H1 (cell line): ENCODE measurements around the gene IKZF1. TPM values are rescaled to one million over a fixed set of nuclear protein-coding genes. Genes with fewer than 3 reads are reported as not detected.

Source experiments
- CTCF ChIA-PET: fragments of 300-600 bp; sonication (Branson Sonifier 250); formaldehyde crosslinking; loops from one replicate; lab custom pipeline; 2021; ENCODE audit not compliant: partially characterized antibody; lab: Charles Lee
- POLR2A ChIA-PET: fragments of 300-600 bp; sonication (Branson Sonifier 250); formaldehyde crosslinking; loops from one replicate; lab custom pipeline; 2021; ENCODE audit warnings: inconsistent platforms; ENCODE audit not compliant: partially characterized antibody; lab: Charles Lee
- DNase-seq, 2 experiments: peaks; one replicate each; pipeline versions ENCODE4 v3.0.0 to v3.0.0-alpha.2; 2010 to 2022; ENCODE audit warnings: low spot score in 2 of 2, low read depth in 1 of 2, mixed read lengths in 1 of 2
- FAIRE-seq: peaks from 2 replicates; lab custom pipeline; 2011; peaks lifted over from hg19 to GRCh38; lab: Jason Lieb, UNC
- H2AFZ ChIP-seq: 2 replicates; pipeline ENCODE4 v1.8.1; 2012; ENCODE audit warnings: low read length, inconsistent platforms
- H2AK5ac ChIP-seq: 2 replicates; pipeline ENCODE4 v1.6.1; 2013; ENCODE audit warnings: low read depth, low read length
- H2BK120ac ChIP-seq: replicated peaks from 2 replicates; pipeline ENCODE3; 2013; ENCODE audit warnings: low read depth, low read length, inconsistent platforms
- H2BK12ac ChIP-seq: 2 replicates; pipeline ENCODE4 v1.6.1; 2013; ENCODE audit warnings: low read depth, low read length
- H2BK15ac ChIP-seq: 2 replicates; pipeline ENCODE4 v1.6.1; 2013; ENCODE audit warnings: low read length
- H2BK20ac ChIP-seq: 2 replicates; pipeline ENCODE4 v1.6.1; 2013; ENCODE audit warnings: low read length
- H2BK5ac ChIP-seq: 2 replicates; pipeline ENCODE4 v1.6.1; 2013; ENCODE audit warnings: low read depth, low read length
- H3K14ac ChIP-seq: 2 replicates; pipeline ENCODE4 v1.6.1; 2013; ENCODE audit warnings: inconsistent platforms; ENCODE audit not compliant: insufficient read length
- H3K18ac ChIP-seq: 2 replicates; pipeline ENCODE4 v1.6.1; 2013; ENCODE audit warnings: low read length; ENCODE audit errors: extremely low read depth
- H3K23ac ChIP-seq: 2 replicates; pipeline ENCODE4 v1.6.1; 2013; ENCODE audit warnings: inconsistent platforms; ENCODE audit not compliant: insufficient read length
- H3K23me2 ChIP-seq: 2 replicates; pipeline ENCODE4 v1.6.1; 2013; ENCODE audit warnings: low read depth, low read length
- H3K27ac ChIP-seq: 2 replicates; pipeline ENCODE4 v1.6.1; 2011; ENCODE audit warnings: low read depth, low read length, inconsistent platforms
- H3K27me3 ChIP-seq, 4 experiments: replicated peaks in 1 of 4; 1 replicate in 1 of 4; 2 replicates in 3 of 4; pipeline versions ENCODE4 v1.6.1 to v1.8.1; 2011 to 2013; ENCODE audit warnings: low read length in 3 of 4, mild to moderate bottlenecking in 3 of 4, inconsistent platforms in 2 of 4, mixed read lengths in 2 of 4, moderate library complexity in 1 of 4; ENCODE audit not compliant: control insufficient read depth in 3 of 4, insufficient read depth in 3 of 4; ENCODE audit errors: extremely low read depth in 1 of 4
- H3K36me3 ChIP-seq, 4 experiments: 2 replicates each; pipeline versions ENCODE4 v1.6.1 to v1.8.1; 2011 to 2013; ENCODE audit warnings: mild to moderate bottlenecking in 4 of 4, low read length in 3 of 4, moderate library complexity in 2 of 4, control low read depth in 1 of 4, inconsistent platforms in 1 of 4; ENCODE audit not compliant: insufficient read depth in 4 of 4, control insufficient read depth in 2 of 4
- H3K4ac ChIP-seq: replicated peaks from 2 replicates; pipeline ENCODE3; 2013; ENCODE audit warnings: low read length, low read depth, mixed read lengths, inconsistent platforms; ENCODE audit not compliant: insufficient read length
- H3K4me1 ChIP-seq, 4 experiments: replicated peaks in 1 of 4; 1 replicate in 1 of 4; 2 replicates in 3 of 4; pipeline versions ENCODE4 v1.6.1 to v1.8.1; 2011 to 2013; ENCODE audit warnings: low read length in 3 of 4, inconsistent platforms in 2 of 4, mixed read lengths in 1 of 4; ENCODE audit not compliant: insufficient read depth in 4 of 4, control insufficient read depth in 3 of 4
- H3K4me2 ChIP-seq, 2 experiments: 2 replicates each; pipeline versions ENCODE4 v1.6.1 to v1.8.1; 2011 to 2013; ENCODE audit warnings: low read depth in 2 of 2, low read length in 2 of 2, control low read depth in 1 of 2, inconsistent platforms in 1 of 2, mild to moderate bottlenecking in 1 of 2; ENCODE audit not compliant: insufficient read depth in 1 of 2
- H3K4me3 ChIP-seq, 4 experiments: fragments of 200-600, 300-600 bp in 1 of 4; sonication (generic), shearing (Covaris generic), sonication (Bioruptor Twin) in 1 of 4; 2 replicates each; pipeline versions ENCODE4 v1.5.1 to v1.8.1; 2011 to 2016; ENCODE audit warnings: low read length in 4 of 4, low read depth in 3 of 4, control low read depth in 2 of 4, inconsistent platforms in 2 of 4, mild to moderate bottlenecking in 2 of 4, mixed read lengths in 1 of 4, moderate library complexity in 1 of 4; ENCODE audit not compliant: insufficient read depth in 2 of 4; ENCODE audit errors: extremely low read depth in 1 of 4
- H3K56ac ChIP-seq: replicated peaks from 2 replicates; pipeline ENCODE3; 2013; ENCODE audit warnings: low read depth, mild to moderate bottlenecking, mixed read lengths, low read length, inconsistent platforms; ENCODE audit not compliant: insufficient read length
- H3K79me1 ChIP-seq: 2 replicates; pipeline ENCODE4 v1.6.1; 2013; ENCODE audit warnings: low read depth, low read length, control low read depth
- H3K79me2 ChIP-seq, 2 experiments: 2 replicates each; pipeline versions ENCODE4 v1.6.1 to v1.8.1; 2012 to 2013; ENCODE audit warnings: low read length in 2 of 2, mild to moderate bottlenecking in 2 of 2, inconsistent platforms in 1 of 2; ENCODE audit not compliant: insufficient read depth in 2 of 2, control insufficient read depth in 1 of 2
- H3K9ac ChIP-seq, 4 experiments: replicated peaks in 1 of 4; 1 replicate in 1 of 4; 2 replicates in 3 of 4; pipeline versions ENCODE4 v1.6.1 to v1.8.1; 2011 to 2013; ENCODE audit warnings: low read depth in 3 of 4, low read length in 3 of 4, control low read depth in 2 of 4, mild to moderate bottlenecking in 2 of 4, moderate library complexity in 2 of 4, inconsistent platforms in 1 of 4; ENCODE audit errors: extremely low read depth in 1 of 4
- H3K9me3 ChIP-seq, 2 experiments: 2 replicates each; pipeline versions ENCODE4 v1.6.1 to v1.8.1; 2012 to 2013; ENCODE audit warnings: mild to moderate bottlenecking in 2 of 2, moderate library complexity in 2 of 2, control low read depth in 1 of 2, inconsistent platforms in 1 of 2, low read depth in 1 of 2, low read length in 1 of 2, mixed read lengths in 1 of 2; ENCODE audit not compliant: insufficient read depth in 2 of 2
- H4K20me1 ChIP-seq, 2 experiments: replicated peaks in 1 of 2; 2 replicates each; pipeline versions ENCODE3 to v1.8.1; 2011 to 2013; ENCODE audit warnings: inconsistent platforms in 2 of 2, low read length in 2 of 2, mild to moderate bottlenecking in 1 of 2; ENCODE audit not compliant: insufficient read depth in 2 of 2, control insufficient read depth in 1 of 2
- H4K5ac ChIP-seq: 2 replicates; pipeline ENCODE4 v1.6.1; 2013; ENCODE audit warnings: low read length, low read depth, mixed read lengths, inconsistent platforms; ENCODE audit not compliant: insufficient read length
- H4K8ac ChIP-seq: 2 replicates; pipeline ENCODE4 v1.8.0; 2013; ENCODE audit warnings: mild to moderate bottlenecking, moderate library complexity, low read length, inconsistent platforms; ENCODE audit not compliant: insufficient read depth; ENCODE audit errors: extremely low read depth
- H4K91ac ChIP-seq: replicated peaks from 2 replicates; pipeline ENCODE3; 2013; ENCODE audit warnings: low read length, mixed read lengths, inconsistent platforms; ENCODE audit not compliant: insufficient read length
- CHD1 ChIP-seq: IDR thresholded peaks from 2 replicates; pipeline ENCODE4 v1.6.1; 2012; ENCODE audit warnings: low read depth, low read length, improper control_type of control experiment
- CHD2 ChIP-seq: IDR thresholded peaks from 2 replicates; pipeline ENCODE4 v1.6.1; 2012; ENCODE audit warnings: low read length, improper control_type of control experiment
- CTBP2 ChIP-seq: IDR thresholded peaks from 2 replicates; pipeline ENCODE4 v1.7.0; 2011; ENCODE audit warnings: borderline replicate concordance, mild to moderate bottlenecking, moderate library complexity, mixed read lengths, low read length; ENCODE audit not compliant: insufficient read depth, insufficient read length
- EP300 ChIP-seq, 2 experiments: IDR thresholded peaks; 1 replicate in 1 of 2; 2 replicates in 1 of 2; pipeline ENCODE4 v1.6.1; 2011 to 2012; ENCODE audit warnings: low read depth in 2 of 2, low read length in 2 of 2, mild to moderate bottlenecking in 2 of 2, borderline replicate concordance in 1 of 2, inconsistent platforms in 1 of 2, moderate library complexity in 1 of 2
- EZH2 ChIP-seq: fragments of 200-600 bp; sonication (generic); IDR thresholded peaks from 2 replicates; pipeline ENCODE4 v1.7.1; 2012; ENCODE audit warnings: low read depth, mild to moderate bottlenecking, moderate library complexity, low read length, inconsistent platforms; ENCODE audit not compliant: severe bottlenecking
- GABPA ChIP-seq: IDR thresholded peaks from 2 replicates; pipeline ENCODE4 v1.6.1; 2011; ENCODE audit warnings: mild to moderate bottlenecking, low read length, moderate library complexity, borderline replicate concordance; ENCODE audit not compliant: insufficient read depth
- JUND ChIP-seq: IDR thresholded peaks from 2 replicates; pipeline ENCODE4 v1.6.1; 2011; ENCODE audit warnings: mild to moderate bottlenecking, improper control_type of control experiment, low read length
- KDM1A ChIP-seq: fragments of 200-600, 300-600 bp; sonication (generic); IDR thresholded peaks from 2 replicates; pipeline ENCODE4 v1.7.1; 2016; ENCODE audit warnings: mild to moderate bottlenecking, low read length, borderline replicate concordance
- KDM5A ChIP-seq: fragments of 200-600 bp; IDR thresholded peaks from 2 replicates; pipeline ENCODE4 v1.7.1; 2012; ENCODE audit warnings: mild to moderate bottlenecking, low read length, inconsistent platforms, mixed read lengths
- PHF8 ChIP-seq: fragments of 200-600 bp; sonication (generic); conservative IDR thresholded peaks from 2 replicates; pipeline ENCODE4 v1.7.1; 2012; ENCODE audit warnings: low read depth, mild to moderate bottlenecking, inconsistent platforms, low read length, moderate library complexity
- POLR2AphosphoS5 ChIP-seq: IDR thresholded peaks from 2 replicates; pipeline ENCODE4 v1.6.1; 2011; ENCODE audit warnings: low read depth, low read length
- RBBP5 ChIP-seq: IDR thresholded peaks from 2 replicates; pipeline ENCODE4 v1.7.1; 2012; ENCODE audit warnings: low read depth, mild to moderate bottlenecking, inconsistent platforms, low read length, moderate library complexity, borderline replicate concordance
- RFX5 ChIP-seq: IDR thresholded peaks from 2 replicates; pipeline ENCODE4 v1.6.1; 2011; ENCODE audit warnings: low read depth, low read length, improper control_type of control experiment, borderline replicate concordance
- SIX5 ChIP-seq: IDR thresholded peaks from 2 replicates; pipeline ENCODE4 v1.6.1; 2011; ENCODE audit warnings: mild to moderate bottlenecking, low read depth, low read length
- TBP ChIP-seq: IDR thresholded peaks from 2 replicates; pipeline ENCODE4 v1.6.1; 2011; ENCODE audit warnings: low read depth, low read length, improper control_type of control experiment
- WGBS, 2 experiments: shearing (Covaris generic) in 1 of 2; methylation state at CpG; one replicate each; pipeline versions ENCODE4 v1.1.6 to v1.1.7; 2013 to 2015; ENCODE audit warnings: low lambda C conversion rate in 2 of 2, mixed read lengths in 2 of 2, inconsistent platforms in 1 of 2, low coverage in 1 of 2, missing lambda C conversion rate in 1 of 2; ENCODE audit not compliant: insufficient replicate concordance in 2 of 2, insufficient coverage in 1 of 2, insufficient read length in 1 of 2; ENCODE audit errors: extremely low coverage in 1 of 2, missing lambda C conversion rate in 1 of 2; 5-methylcytosine and 5-hydroxymethylcytosine counted together
- polyA plus RNA-seq, 7 experiments: library from polyadenylated mRNA; depleted of rRNA in 3 of 7; stranded (reverse) in 5 of 7; unstranded in 2 of 7; fragments of >200 nt in 5 of 7; fragments of 200-250 nt in 2 of 7; gene quantifications; 1 replicate in 5 of 7; 2 replicates in 1 of 7; 4 replicates in 1 of 7; pipeline versions ENCODE4 v1.2.1 to v1.2.3, GENCODE V29; 2011 to 2013; ENCODE audit warnings: missing spikeins in 2 of 7, mixed read lengths in 2 of 7
- total RNA-seq: library from RNA; stranded (reverse); fragmentation: NEBNext Ultra II Directional; extraction: Animal tissue kit (Norgen Biotek cat#: 25700); gene quantifications from 2 replicates; pipeline ENCODE4 v1.2.1, GENCODE V29; 2021

The IKZF1 gene
- total and polyA plus RNA-seq, 2 of the 8 experiments (the other 6 are each of a cell fraction or from before 2014, with no cell fraction given): 0.74 to 1.5 TPM

DNA sequence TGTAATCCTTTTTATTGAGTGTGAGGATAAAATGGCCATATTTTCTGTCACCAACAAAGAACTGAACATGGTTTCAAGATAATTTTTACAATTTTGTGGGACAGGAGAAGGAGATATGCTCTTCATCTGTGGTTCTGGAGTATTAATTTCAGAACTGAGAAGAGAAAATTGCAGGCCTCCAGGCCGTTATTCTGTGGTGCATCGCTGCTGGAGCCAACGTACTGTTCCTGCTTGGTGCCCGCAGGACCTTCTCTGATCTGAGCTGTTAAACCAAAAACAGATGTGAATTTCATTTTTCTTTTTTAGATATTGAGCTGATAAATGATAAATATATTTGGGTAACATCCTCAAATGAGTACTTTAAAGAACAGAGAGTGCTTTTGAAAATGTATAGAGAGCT, 63.9 kb downstream of the IKZF1 start:
- ChIA-PET POLR2A (no interaction called here), CTCF (interaction anchor here (0.8 to 7.8 kb wide), 41 partner anchors 8 to 793 kb away, joined by 3 to 99 read pairs (median 5); partner anchors contain the start of gene ZPBP)
- no peak overlapping the region for H4K5ac ChIP-seq
- no peak overlapping the region for H2BK20ac ChIP-seq
- no peak overlapping the region for H4K91ac ChIP-seq
- no peak for FAIRE-seq
- no peaks in the 10 kb centered on the region for H4K20me1 ChIP-seq
- no peaks in the 10 kb centered on the region for H3K79me2 ChIP-seq
- no peak overlapping the region for H2AFZ ChIP-seq
- no peak overlapping the region for H3K4ac ChIP-seq
- no peak for DNase-seq
- H2AK5ac ChIP-seq: no peak overlapping the region
- H2BK5ac ChIP-seq: no peak overlapping the region
- no peak overlapping the region for H3K9ac ChIP-seq
- no peak overlapping the region for H3K4me3 ChIP-seq
- no peaks in the 10 kb centered on the region for H3K4me1 ChIP-seq
- H3K79me1 ChIP-seq: no peaks in the 10 kb centered on the region
- 90% methylated on average over 4 of the region's 4 CpGs; no CpG with 5 or more reads in 1 of the 2 experiments for WGBS, 2 experiments
- no peak overlapping the region for H2BK15ac ChIP-seq
- no peak overlapping the region for H3K4me2 ChIP-seq
- no peak overlapping the region for H4K8ac ChIP-seq
- H3K27me3 ChIP-seq: no peaks in the 10 kb centered on the region
- no peak overlapping the region for H3K18ac ChIP-seq
- no peaks in the 10 kb centered on the region for H3K9me3 ChIP-seq
- H3K23ac ChIP-seq: no peak overlapping the region
- H3K27ac ChIP-seq: no peak overlapping the region
- H2BK12ac ChIP-seq: no peak overlapping the region
- no peak overlapping the region for H3K56ac ChIP-seq
- H3K23me2 ChIP-seq: no peaks in the 10 kb centered on the region
- H3K36me3 ChIP-seq: no peaks in the 10 kb centered on the region
- no peak overlapping the region for H2BK120ac ChIP-seq
- no peak overlapping the region for H3K14ac ChIP-seq
- TF ChIP-seq EP300 (IDR thresholded peaks at IDR 0.05; ENCODE audit: borderline replicate concordance in 1 of 2, low read depth in 2 of 2, low read length in 2 of 2) (no peak), CHD2 (no peak), RFX5 (no peak), RBBP5 (no peak), KDM5A (no peak), CTBP2 (no peak), TBP (no peak), PHF8 (no peak), EZH2 (no peak), SIX5 (no peak), JUND (no peak), POLR2AphosphoS5 (no peak), CHD1 (no peak), GABPA (no peak), KDM1A (no peak)
